HepG2 (cell line): ENCODE data around the gene APBB2. TPM values are rescaled to one million over a fixed set of nuclear protein-coding genes. Genes with fewer than 3 reads are reported as not detected.

Experiments used
- ATAC-seq: fragments of 200-7000 bp; cut with Tn5 transposase; 3 replicates; pipeline ENCODE4 v1.9.1; 2020; ENCODE audit warnings: mild to moderate bottlenecking, moderate library complexity
- BruUV-seq: library from RNA; stranded (reverse); fragments of 400-500 nt; replicated peaks from 2 replicates; lab custom pipeline; 2021; lab: Mats Ljungman, UMichigan
- CTCF ChIA-PET: fragments of 300-600 bp; formaldehyde crosslinking; extraction: SDS; loops from one replicate; lab custom pipeline; 2021; ENCODE audit warnings: low total read pairs, inconsistent platforms, low intra/inter-chr PET ratio; lab: Yijun Ruan, JAX
- POLR2A ChIA-PET: fragments of 350-600 bp; sonication (Branson Sonifier 250); formaldehyde crosslinking; loops from one replicate; lab custom pipeline; 2020; ENCODE audit warnings: antibody characterized with exemption, inconsistent platforms; lab: Yijun Ruan, JAX
- DNase-seq: peaks from one replicate; pipeline ENCODE4 v3.0.0-alpha.2; 2015; ENCODE audit warnings: low spot score
- FAIRE-seq: peaks from 3 replicates; lab custom pipeline; 2011; peaks lifted over from hg19 to GRCh38; lab: Jason Lieb, UNC
- H2AFZ ChIP-seq: one replicate; pipeline ENCODE4 v1.6.1; 2011; ENCODE audit warnings: low read length, inconsistent platforms
- H3K27ac ChIP-seq: fragments of 300-600 bp; 3 replicates; pipeline ENCODE4 v1.8.0; 2011; ENCODE audit warnings: mixed run types, mild to moderate bottlenecking, mixed read lengths, low read length, inconsistent platforms; ENCODE audit not compliant: insufficient read depth; ENCODE audit errors: extremely low read length
- H3K27me3 ChIP-seq, 2 experiments: fragments of 200-600 bp in 1 of 2; 2 replicates in 1 of 2; 3 replicates in 1 of 2; pipeline versions ENCODE4 v1.6.0 to v1.8.0; 2011; ENCODE audit warnings: low read length in 2 of 2, mild to moderate bottlenecking in 2 of 2, moderate library complexity in 2 of 2, inconsistent platforms in 1 of 2; ENCODE audit not compliant: insufficient read depth in 2 of 2, control insufficient read depth in 1 of 2
- H3K36me3 ChIP-seq, 2 experiments: fragments of 200-600 bp in 1 of 2; replicated peaks in 1 of 2; 2 replicates in 1 of 2; 3 replicates in 1 of 2; pipeline versions ENCODE4 v1.5.1 to v1.8.0; 2011; ENCODE audit warnings: low read length in 2 of 2, inconsistent platforms in 1 of 2; ENCODE audit not compliant: insufficient read depth in 2 of 2, control insufficient read depth in 1 of 2
- H3K4me1 ChIP-seq: 2 replicates; pipeline ENCODE4 v1.5.1; 2012; ENCODE audit warnings: low read length, inconsistent platforms; ENCODE audit not compliant: insufficient read depth
- H3K4me2 ChIP-seq: 2 replicates; pipeline ENCODE4 v1.6.0; 2011; ENCODE audit warnings: low read depth, low read length, inconsistent platforms
- H3K4me3 ChIP-seq, 3 experiments: fragments of 200-600 bp in 1 of 3; sonication (generic), shearing (Covaris generic) in 1 of 3; replicated peaks in 1 of 3; 2 replicates each; pipeline ENCODE4 v1.5.1; 2011 to 2016; ENCODE audit warnings: low read length in 3 of 3, inconsistent platforms in 2 of 3, low read depth in 2 of 3, mild to moderate bottlenecking in 2 of 3, control low read depth in 1 of 3, mixed read lengths in 1 of 3; ENCODE audit not compliant: insufficient read depth in 1 of 3
- H3K79me2 ChIP-seq: one replicate; pipeline ENCODE4 v1.6.1; 2011; ENCODE audit warnings: low read length, inconsistent platforms; ENCODE audit not compliant: insufficient read depth
- H3K9ac ChIP-seq: 2 replicates; pipeline ENCODE4 v1.6.0; 2011; ENCODE audit warnings: mild to moderate bottlenecking, low read depth, low read length, inconsistent platforms; ENCODE audit not compliant: insufficient read depth
- H3K9me3 ChIP-seq: 2 replicates; pipeline ENCODE4 v1.5.1; 2012; ENCODE audit warnings: mild to moderate bottlenecking, low read length
- H4K20me1 ChIP-seq: 2 replicates; pipeline ENCODE4 v1.6.0; 2011; ENCODE audit warnings: inconsistent platforms, mild to moderate bottlenecking, low read length, moderate library complexity; ENCODE audit not compliant: insufficient read depth
- AHDC1 ChIP-seq: sonication (generic); formaldehyde crosslinking; IDR thresholded peaks from 2 replicates; pipeline ENCODE4 v1.5.1; 2020; ENCODE audit warnings: mild to moderate bottlenecking, missing genetic modification reagents, borderline replicate concordance
- AKNA ChIP-seq: sonication (generic); formaldehyde crosslinking; IDR thresholded peaks from 2 replicates; pipeline ENCODE4 v1.4.0; 2020; ENCODE audit warnings: missing genetic modification reagents, borderline replicate concordance
- HNRNPL ChIP-seq: fragments of 200-400 bp; formaldehyde crosslinking; IDR thresholded peaks from 2 replicates; pipeline ENCODE4 v1.6.1; 2017; ENCODE audit warnings: mild to moderate bottlenecking, low read depth, low read length
- KLF13 ChIP-seq: sonication (generic); formaldehyde crosslinking; IDR thresholded peaks from 2 replicates; pipeline ENCODE4 v1.4.0; 2020; ENCODE audit warnings: mild to moderate bottlenecking, missing genetic modification reagents
- KMT2A ChIP-seq: sonication (generic); formaldehyde crosslinking; IDR thresholded peaks from 2 replicates; pipeline ENCODE4 v1.4.0; 2020; ENCODE audit warnings: missing genetic modification reagents
- NFE2L1 ChIP-seq: sonication (generic); formaldehyde crosslinking; IDR thresholded peaks from 2 replicates; pipeline ENCODE4 v1.4.0; 2020; ENCODE audit warnings: missing genetic modification reagents, mild to moderate bottlenecking, borderline replicate concordance
- NONO ChIP-seq, 2 experiments: fragments of 450-650 bp in 1 of 2; sonication (generic) in 1 of 2; formaldehyde crosslinking in 1 of 2; IDR thresholded peaks in 1 of 2; conservative IDR thresholded peaks in 1 of 2; 2 replicates each; pipeline versions ENCODE4 v1.6.1 to v1.8.0; 2017 to 2022; ENCODE audit warnings: mild to moderate bottlenecking in 1 of 2, missing genetic modification reagents in 1 of 2, moderate library complexity in 1 of 2
- RAD51 ChIP-seq: fragments of 450-650 bp; IDR thresholded peaks from 2 replicates; pipeline ENCODE4 v1.6.1; 2016; ENCODE audit warnings: borderline replicate concordance
- SKI ChIP-seq: fragments of 450-650 bp; IDR thresholded peaks from one replicate; pipeline ENCODE4 v1.6.1; 2018; ENCODE audit warnings: mild to moderate bottlenecking; ENCODE audit not compliant: partially characterized antibody
- SMYD3 ChIP-seq: sonication (generic); formaldehyde crosslinking; IDR thresholded peaks from 2 replicates; pipeline ENCODE4 v1.8.1; 2023; ENCODE audit warnings: mild to moderate bottlenecking, missing genetic modification reagents
- SP140L ChIP-seq: sonication (generic); formaldehyde crosslinking; IDR thresholded peaks from 2 replicates; pipeline ENCODE4 v1.4.0; 2020; ENCODE audit warnings: missing genetic modification reagents, borderline replicate concordance
- ZFP91 ChIP-seq: sonication (generic); formaldehyde crosslinking; IDR thresholded peaks from 2 replicates; pipeline ENCODE4 v1.9.0; 2022; ENCODE audit warnings: missing genetic modification reagents, mild to moderate bottlenecking, borderline replicate concordance
- ZNF615 ChIP-seq: sonication (generic); formaldehyde crosslinking; IDR thresholded peaks from 2 replicates; pipeline ENCODE4 v1.5.0; 2020; ENCODE audit warnings: mild to moderate bottlenecking, missing genetic modification reagents, borderline replicate concordance
- WGBS: methylation state at CpG from one replicate; pipeline ENCODE4 v1.1.6; 2017; ENCODE audit warnings: low lambda C conversion rate; 5-methylcytosine and 5-hydroxymethylcytosine counted together
- in situ Hi-C: cut with HindIII; loops from 2 replicates; pipeline ENCODE4 v1.10.0; 2017; ENCODE audit warnings: low pct_unique_long_range_greater_than_20kb; ENCODE audit not compliant: extremely low pct_ligation_motif_present
- intact Hi-C: fragments of 100-400 bp; cut with micrococcal nuclease; formaldehyde crosslinking; loops from one replicate; pipeline ENCODE4 v1.10.0; 2022; ENCODE audit not compliant: unreplicated experiment
- polyA plus RNA-seq, 8 experiments: library from polyadenylated mRNA; depleted of rRNA in 3 of 8; stranded (reverse) in 7 of 8; unstranded in 1 of 8; fragments of >200 nt; fragmentation: Illumina TruSeq in 4 of 8; extraction: Trizol in 4 of 8; gene quantifications; 2 replicates each; pipeline versions ENCODE4 v1.2.1 to v1.2.3, GENCODE V29; 2011 to 2016; ENCODE audit warnings: low read depth in 4 of 8, missing spikeins in 1 of 8, mixed read lengths in 1 of 8; ENCODE audit not compliant: insufficient read depth in 1 of 8
- total RNA-seq, 5 experiments: library from RNA; depleted of rRNA; stranded (reverse); fragments of >200 nt; fragmentation: Illumina TruSeq; extraction: Trizol; gene quantifications; 2 replicates each; pipeline ENCODE4 v1.2.3, GENCODE V29; 2016; ENCODE audit warnings: low read depth in 1 of 5

Gene APBB2
- total and polyA plus RNA-seq, 2 of the 13 experiments (the other 11 are each of a cell fraction or from before 2014, with no cell fraction given): 11.7 to 17.0 TPM

GRCh38 chr4:41154814-41155177, 59.5 kb downstream of the APBB2 start:
- no peaks in the 10 kb centered on the region for H3K36me3 ChIP-seq
- POLR2A ChIA-PET: no interaction called here
- in situ Hi-C loops (no loop called here), intact Hi-C loops (no loop called here)
- peaks cover 16% of the 10 kb centered on the region for H3K79me2 ChIP-seq
- CTCF ChIA-PET: no interaction called here
- peaks cover 61% of the 10 kb centered on the region for H3K4me1 ChIP-seq
- H3K27me3 ChIP-seq: no peaks in the 10 kb centered on the region
- no peak overlapping the region for H3K9ac ChIP-seq
- no peak overlapping the region for H3K4me2 ChIP-seq
- FAIRE-seq: no peak
- no TSS peak for BruUV-seq
- no peaks in the 10 kb centered on the region for H4K20me1 ChIP-seq
- no peak overlapping the region for H3K4me3 ChIP-seq
- no peak overlapping the region for H3K27ac ChIP-seq
- no peak overlapping the region for H2AFZ ChIP-seq
- no peaks in the 10 kb centered on the region for H3K9me3 ChIP-seq
- DNase-seq: no peak
- ATAC-seq: no peak
- WGBS: 98% methylated on average over 5 of the region's 5 CpGs
- no peak for TF ChIP-seq HNRNPL
- TF ChIP-seq ZNF615 (CRISPR knock-in tag): no peak
- TF ChIP-seq SP140L (CRISPR knock-in tag): no peak
- TF ChIP-seq AHDC1 (CRISPR knock-in tag): no peak
- TF ChIP-seq SMYD3 (CRISPR knock-in tag): no peak
- TF ChIP-seq KLF13: no peak
- no peak for TF ChIP-seq NFE2L1
- TF ChIP-seq KMT2A (CRISPR knock-in tag): no peak
- no peak for TF ChIP-seq RAD51
- no peak for TF ChIP-seq ZFP91 (CRISPR knock-in tag)
- TF ChIP-seq AKNA: no peak
- TF ChIP-seq SKI: no peak
- TF ChIP-seq NONO (IDR thresholded peaks at IDR 0.05): no peak
- no peak for TF ChIP-seq NONO (CRISPR knock-in tag; conservative IDR thresholded peaks at IDR 0.05)
